GM21717 (cell line): ENCODE results near the gene CCT7.

Source experiments
- ATAC-seq: cut with Tn5 transposase; IDR thresholded peaks from one replicate; pipeline ENCODE4 v1.9.1; 2021; ENCODE audit warnings: mild to moderate bottlenecking, moderate library complexity; ENCODE audit not compliant: unreplicated experiment

CCT7 gene

DNA sequence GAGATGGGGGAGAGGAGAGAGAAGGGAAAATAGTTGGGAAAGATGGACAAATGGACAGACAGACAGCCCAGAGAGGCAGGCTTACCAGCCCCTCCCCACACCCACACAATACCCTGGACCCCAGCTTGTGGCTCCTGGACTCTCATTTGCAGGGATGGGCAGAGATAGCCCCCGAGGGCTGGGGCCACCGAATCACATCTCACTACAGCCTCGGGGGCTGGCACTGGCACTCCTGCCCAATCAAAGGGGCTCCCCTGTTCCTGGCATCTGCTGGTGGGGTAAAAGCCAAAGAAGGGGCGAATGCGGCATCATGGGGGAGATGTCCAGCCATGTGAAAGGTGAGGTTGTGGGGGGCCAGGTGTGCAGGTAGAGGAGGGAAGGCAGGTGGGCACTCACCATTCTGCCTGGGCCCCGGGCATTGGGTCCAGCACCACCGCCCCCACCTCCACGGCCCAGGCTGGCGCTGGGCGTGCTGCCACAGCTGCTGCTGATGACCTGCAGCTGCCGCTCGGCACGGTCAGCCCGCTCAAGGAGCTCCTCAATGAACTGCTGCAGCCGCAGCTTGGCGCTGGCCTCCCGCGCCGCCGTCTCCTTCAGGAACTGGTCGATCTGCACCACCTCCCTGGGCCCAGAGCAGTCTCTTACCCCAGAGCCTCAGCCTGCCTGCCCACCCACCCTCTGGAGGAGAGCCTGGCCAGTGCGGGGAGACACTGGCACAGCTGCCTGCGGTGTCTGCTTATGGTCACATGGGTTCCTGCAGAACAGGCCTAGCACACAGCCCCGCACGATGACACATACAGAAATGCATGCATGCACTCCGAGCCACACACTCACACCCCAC lies 32.2 kb downstream of the CCT7 start:
- ATAC-seq, result no peak

DNA sequence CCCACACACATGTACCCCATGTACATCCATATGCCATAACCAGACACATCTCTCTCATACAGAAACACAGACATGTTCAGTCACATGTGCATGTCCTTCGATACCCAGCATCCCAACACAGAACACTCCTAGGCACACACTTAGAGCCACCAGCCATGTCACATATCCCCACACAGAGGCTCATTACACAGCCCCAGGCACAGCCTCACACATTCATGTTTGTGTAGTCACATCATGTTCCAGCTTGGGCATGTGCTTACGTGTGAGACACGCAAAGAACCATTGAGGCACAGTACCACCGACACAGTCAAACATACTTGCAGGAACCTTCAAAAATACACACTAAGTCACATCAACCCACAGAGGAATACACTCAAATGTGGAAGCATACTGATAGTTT lies 32.9 kb downstream of the CCT7 start:
- no peak for ATAC-seq

DNA sequence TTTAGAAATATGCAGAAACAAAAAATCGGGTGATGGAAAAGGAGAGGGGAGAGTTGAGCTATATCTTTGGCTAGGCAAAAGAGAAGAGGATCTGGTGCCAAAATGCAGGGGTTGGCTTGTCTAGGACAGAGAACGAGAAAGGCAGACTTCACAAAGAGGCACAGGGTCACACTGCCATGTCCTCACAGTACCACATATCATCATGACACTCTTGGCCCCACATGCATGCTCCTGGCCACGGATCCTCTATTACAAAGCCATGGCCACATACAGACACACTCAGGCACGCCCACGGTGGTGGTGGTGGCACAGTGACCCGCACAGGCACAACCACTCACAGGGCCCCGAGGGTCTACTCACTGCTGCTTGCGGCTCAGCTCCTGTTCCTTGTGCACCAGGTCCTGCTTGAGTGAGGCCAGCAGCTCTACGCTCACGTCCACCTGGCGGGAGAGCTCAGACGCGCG lies 34.3 kb downstream of the CCT7 start:
- no peak for ATAC-seq

DNA sequence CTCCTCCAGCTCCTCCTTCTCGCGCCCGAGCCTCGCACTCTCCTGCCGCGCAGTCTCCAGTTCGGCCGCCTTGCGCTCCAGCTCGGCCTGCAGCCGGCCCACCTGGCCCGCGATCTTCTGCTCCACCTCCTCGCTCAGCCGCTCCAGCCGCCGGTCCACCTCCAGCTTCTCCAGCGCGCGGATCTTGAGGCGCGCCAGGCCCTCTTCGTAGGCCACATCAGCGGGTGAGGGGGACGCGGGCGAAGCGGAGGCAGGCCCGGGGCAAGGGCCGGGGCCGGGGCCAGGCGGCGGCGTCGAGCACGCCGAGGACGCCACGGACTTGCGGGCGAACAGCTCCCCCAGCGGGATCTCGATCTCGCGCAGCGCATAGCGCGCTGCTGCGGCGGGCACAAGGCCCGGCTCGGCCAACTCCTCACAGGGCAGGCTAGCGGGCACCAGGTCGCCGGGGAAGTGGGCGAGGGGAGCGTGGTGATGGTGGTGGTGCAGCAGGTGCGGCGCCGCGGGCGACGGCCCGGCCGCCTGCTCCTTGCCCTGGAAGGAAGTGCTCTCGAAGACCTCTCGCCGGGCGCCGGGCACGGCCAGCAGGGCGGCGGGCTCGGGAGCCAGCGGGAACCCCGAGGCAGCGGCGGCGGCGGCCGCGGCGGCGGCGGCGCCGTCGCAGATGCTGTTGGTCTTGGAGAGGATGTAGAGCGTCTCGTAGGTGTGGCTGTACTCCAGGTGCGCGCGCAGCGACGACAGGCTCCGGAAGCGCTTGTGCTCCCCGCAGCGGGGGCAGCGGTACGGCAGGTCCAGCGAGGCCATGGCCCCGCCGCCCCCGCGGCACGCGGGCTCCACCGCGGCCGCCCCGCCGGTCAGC lies 35.0 kb downstream of the CCT7 start:
- no peak for ATAC-seq

DNA sequence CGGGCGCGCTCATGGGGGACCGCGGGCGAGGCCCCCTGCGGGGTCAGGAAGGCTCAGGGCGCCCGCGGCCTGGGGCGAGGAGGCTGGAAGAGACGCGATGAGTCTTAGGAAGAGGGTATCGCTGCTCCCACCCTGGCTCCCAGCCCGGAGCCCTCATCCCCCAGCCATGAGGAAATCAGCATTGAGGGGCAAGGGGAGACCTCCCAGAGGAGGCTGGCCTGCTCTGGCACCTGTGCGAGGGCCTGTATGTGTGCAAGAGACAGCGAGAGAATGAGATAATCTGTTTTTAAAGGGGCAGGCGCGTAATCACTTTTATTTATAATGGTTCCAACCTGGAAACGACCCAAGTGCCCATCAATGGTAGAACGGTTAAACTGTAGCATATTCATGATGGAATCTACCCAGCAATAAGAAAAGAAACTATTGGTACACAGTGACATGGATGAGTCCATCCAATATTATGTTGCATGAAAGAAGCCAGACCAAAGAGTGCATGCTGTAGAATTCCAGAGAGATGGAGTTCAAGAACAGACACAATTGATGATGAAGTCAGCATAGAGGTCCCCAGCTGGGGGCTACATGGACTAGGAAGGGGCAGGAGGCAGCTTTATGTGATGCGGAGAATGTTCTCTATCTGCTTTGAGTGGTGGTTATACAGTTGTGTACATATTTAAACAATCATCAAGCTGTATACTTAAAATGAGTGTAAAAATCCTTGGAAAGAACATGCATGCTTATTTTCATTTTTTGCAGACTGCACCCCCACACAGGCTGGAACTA lies 35.8 kb downstream of the CCT7 start:
- no peak for ATAC-seq

DNA sequence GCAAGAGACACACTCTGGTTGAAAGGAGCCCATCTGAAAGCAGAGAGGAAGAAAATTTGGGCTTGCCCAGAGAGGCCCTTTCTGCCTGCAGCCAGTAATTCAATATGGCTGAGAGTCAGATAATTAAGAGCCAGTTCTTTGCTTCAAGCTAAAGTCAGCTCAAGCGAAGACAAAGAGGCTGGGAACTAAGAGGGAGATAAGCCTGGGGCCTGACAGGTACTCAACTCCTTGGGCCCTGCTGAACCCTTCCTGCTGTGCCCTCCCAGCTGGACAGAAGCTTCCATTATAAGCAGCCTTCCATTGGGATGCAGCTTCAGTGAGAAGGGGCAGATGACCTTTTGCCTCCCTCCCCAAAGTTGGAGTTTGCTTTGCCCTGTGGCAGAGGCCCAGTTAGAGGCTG lies 38.2 kb downstream of the CCT7 start:
- ATAC-seq, result no peak

DNA sequence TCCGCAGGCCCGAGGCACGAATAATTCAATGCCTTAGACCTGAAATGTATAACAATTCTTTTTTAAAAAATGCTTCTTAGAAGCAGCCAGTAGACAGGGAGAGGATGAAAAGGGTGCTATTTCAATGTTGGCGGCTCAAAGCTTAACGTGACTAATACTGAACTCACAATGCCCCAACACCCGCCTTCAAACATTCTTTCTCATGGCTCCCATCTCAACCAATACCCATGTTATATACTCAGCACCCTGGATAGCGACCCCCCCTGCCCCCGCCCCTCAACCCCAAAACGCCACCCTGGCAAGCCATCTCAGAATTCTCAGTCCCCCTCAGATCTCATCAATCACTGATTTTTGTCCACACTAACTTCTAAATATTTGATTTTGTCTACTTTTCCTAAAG lies 45.7 kb downstream of the CCT7 start:
- ATAC-seq, result no peak

DNA sequence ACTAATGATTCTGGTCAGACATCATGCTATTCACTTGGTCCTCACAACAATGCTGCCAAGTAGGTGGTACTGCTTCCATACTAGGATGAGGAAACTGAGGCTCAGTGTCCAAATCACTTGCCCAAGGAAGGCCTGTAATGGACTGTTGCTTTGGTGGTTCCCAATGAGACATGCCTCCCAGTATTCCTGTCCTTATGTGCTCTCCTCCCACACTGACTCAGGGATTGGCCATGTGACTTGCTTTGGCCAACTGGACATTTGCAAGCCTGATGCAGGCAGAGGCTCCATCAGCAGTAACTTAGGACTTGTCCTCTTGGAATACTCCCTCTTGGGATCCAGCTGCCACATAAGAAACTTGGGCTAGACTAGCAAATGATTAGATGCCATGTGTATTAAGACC lies 47.1 kb downstream of the CCT7 start:
- ATAC-seq, result no peak

DNA sequence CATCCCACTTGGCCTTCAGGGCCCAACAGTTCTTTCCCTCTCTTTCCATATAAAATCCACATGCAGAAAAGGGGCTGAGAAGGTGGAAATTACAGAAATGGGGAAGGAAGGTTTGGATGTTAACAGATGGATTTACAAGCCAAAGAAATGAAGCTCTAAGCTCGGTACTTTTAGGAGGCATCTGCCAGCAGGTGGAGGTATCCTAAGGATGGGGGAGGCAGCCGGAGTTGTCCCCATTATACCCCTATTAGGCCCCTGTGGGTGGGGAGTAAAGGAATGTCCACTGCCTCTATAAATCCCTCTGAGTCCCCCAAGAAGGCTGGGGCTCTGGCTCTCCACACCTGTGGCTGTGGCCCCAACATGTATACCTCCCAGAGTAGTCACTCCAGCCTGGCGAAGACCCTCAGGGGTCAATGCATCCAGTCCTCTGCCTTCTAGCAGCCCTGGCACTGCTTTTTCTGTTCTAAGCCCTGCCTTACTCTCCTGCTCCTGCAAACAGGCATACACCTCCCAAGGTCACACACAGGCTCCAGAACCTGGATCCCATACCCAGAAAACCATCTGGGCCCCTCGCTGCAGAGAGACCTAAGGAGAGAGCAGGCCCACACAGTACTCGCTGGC lies 48.9 kb downstream of the CCT7 start:
- ATAC-seq, result no peak

DNA sequence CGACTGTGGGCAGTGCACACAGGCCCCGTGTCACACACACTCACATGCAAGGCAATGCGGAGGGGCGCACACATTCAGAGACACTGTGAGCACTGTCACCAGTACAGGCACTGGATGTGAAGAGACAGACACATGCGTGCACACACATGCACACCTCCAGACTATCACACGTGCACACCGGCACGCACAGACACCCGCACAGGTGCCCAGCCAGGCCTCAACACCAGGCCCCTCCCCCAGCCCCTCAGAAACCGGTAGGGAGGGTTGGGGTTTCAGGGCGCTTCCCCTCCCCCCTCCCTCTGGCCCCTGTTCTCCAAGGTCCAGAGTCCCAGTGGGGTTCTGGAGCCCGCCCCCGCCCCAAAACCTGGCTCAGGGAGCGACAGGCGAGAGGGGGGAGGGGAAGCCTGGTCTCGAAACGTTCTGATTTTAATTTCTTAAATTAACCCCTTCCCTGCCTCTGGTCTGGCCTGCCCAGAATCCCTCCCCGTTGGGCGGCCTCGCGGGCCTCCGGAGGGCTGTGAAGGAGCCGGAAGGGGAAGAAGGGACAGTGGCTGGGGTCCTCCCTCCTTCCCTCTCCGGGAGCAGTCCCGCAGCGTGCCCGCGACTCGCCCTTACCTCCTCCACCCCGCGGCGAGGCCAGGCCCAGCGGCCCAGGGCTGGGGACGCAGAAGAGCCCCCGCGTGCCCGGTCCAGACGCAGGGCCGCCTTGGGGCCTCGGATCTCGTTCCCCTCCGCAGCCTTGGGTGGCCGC lies 49.6 kb downstream of the CCT7 start:
- peak; percentile 24 for ATAC-seq

DNA sequence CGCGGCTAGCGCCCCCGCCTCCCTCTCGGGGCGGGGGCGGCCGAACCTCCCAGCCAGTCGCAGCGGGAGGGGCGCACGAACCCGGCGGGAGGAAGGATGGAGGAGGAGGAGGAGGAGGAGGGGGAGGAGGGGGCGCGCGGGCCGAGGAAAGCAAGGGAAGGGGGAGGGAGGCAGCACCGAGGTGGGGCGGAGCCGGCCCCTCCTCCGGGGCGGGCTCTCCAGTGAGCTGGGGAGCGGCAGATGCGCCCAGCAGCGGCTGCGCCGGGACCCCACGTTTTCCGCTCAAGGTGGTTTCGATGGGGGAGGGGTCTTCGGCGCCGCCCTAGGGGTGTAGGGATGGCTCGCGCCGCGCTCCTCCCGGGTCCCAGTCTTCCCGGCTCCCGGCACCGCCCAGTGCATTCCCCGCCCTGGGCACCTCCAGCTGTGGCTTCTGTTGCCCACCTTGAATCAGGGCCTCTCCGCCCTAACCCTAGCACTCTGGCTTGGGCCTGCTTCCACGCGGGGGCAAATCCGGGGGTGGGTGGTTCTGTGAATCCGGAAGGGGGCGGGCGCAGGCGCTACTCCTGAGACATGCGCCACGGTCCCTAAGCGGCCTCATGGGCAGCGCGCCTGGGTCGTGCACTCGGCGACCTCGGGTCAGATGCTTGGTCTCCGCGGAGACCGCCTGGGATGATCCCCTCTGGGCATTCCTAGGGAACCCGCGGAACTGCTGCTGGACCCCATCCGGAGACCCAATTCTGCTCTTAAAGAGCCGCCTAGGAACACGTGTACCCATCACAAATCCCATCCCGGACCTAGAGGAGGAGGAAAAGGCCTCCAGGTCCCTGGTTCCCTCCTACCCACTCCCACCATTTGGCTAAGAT lies 50.4 kb downstream of the CCT7 start, which contains the start of gene FBXO41:
Gene FBXO41 (minus strand): TSS at position 183 of the 863 bp plus-strand sequence. CDS start 14,848 bp downstream, outside the sequence.
- peak; percentile 74 for ATAC-seq

DNA sequence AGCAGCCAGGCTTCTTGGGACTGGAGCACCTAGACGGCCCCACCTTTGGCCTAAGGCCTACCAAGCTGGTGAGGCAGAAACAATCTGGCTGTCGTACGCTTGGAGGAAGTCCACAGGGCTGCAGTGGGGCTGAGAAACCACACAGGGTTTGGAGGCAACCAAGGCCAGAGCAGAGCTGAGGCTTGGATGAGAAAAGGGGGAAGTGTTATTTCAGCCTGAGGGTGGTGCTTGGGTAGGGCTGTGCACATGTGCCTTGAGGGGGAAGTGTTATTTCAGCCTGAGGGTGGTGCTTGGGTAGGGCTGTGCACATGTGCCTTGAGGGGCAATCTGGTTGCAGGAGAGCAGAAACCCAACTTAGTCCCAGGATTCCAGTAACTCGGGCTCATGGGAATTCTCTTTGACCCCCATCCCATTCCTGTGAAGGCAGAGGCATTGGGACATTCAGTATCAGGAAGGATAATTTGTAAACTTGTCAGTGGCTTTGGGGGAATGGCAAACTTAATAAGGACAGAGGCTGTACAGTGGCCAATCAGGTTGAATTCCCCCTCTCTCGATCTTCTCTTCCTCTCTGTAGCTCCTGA lies 51.1 kb downstream of the CCT7 start:
- peak; percentile 54 for ATAC-seq

DNA sequence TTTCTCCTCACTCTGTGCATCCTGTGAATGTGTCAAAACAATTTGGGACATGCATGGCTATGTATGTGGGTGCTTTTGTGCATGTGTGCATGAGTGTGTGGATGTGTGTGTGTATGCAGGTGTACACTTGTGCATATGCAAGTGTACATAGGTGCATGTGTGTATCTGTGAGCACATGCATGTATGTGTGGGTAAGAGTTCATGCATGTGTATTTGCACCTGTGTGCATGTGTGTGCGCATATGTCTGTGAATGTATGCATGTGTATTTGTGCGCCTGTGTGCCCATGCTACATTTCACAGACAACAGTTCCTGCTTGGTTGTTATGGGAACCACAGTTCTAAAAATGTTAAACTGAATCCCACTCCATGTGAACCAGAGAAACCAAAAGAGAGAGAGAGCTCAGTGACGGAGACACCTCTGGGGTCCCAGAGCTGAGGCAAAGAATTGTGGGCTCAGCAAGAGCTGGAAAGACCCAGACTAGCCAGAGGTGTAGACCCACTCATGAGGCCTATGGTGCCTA lies 52.1 kb downstream of the CCT7 start:
- ATAC-seq, result no peak

DNA sequence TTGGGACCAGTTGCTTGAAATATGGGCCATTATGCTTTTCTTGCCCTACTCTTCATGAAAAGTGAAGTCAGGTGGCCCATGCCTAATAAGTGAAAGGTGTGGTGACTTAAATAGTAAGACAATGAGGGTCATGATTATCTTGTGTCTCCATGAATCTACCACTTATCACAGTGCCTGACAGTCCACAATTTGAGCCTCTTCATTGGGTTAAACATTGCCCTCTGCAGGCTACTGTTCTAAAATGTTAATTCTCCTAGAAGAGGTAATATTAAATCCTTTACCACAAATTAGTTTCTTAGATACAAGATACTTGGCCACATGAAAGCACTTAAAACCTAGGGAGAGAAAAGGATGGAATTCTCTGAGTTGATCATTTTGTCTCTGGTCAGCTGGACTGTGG lies 55.2 kb downstream of the CCT7 start:
- no peak for ATAC-seq

DNA sequence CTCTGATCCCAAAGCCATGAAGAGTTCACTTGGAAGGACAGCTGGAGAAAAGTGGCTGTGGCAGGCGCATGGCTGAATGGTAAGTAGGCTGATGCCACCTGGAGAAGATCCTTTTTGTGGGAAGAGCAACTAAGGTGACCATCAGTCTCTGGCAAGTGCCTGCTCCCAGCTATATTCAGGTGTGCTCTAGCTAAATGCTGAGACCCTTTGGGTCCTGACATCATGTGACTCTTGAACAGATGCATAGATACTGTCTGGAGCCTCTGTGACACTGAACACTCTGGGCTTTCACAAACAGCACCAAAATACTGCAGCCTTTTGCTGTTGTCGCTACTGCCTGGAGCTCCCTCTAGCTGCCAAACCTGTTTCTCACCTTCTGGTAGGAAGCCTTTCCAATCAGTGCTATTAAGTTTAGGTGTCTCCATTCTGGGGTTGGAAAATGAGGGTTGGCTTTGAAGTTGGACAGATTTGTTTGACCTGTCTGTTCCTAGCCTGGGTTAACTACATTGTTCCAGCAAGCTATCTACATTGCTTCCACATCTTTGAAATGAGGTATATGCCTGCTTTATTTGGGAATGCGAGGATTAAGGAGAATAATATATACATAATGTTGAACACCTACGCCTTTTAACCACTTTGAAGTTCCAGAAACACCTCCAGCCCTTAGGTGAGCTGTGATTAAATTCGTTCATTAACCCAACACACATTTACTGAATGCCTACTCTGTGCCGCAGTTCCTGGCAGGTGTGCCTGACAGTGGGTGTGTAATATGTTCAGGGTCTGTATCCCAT lies 56.1 kb downstream of the CCT7 start:
- ATAC-seq, result no peak

DNA sequence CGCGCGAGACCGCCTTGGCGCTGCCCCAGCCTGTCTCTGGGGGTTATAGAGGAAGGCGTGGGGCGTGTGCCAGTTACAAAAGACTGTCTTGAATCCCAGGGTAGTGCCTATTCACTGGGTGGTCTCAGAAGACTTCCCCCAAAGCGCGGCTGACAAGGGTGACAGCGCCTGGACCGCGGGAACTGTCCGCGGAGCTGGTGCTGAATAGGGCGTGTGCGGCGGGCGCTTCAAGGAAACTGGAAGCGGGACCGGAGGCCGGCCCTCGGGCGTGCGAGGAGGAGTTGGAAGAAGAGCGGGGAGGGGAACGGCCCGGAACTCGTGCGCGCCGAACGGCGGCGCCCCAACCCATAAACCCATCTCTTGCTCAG lies 57.0 kb downstream of the CCT7 start:
- no peak for ATAC-seq

DNA sequence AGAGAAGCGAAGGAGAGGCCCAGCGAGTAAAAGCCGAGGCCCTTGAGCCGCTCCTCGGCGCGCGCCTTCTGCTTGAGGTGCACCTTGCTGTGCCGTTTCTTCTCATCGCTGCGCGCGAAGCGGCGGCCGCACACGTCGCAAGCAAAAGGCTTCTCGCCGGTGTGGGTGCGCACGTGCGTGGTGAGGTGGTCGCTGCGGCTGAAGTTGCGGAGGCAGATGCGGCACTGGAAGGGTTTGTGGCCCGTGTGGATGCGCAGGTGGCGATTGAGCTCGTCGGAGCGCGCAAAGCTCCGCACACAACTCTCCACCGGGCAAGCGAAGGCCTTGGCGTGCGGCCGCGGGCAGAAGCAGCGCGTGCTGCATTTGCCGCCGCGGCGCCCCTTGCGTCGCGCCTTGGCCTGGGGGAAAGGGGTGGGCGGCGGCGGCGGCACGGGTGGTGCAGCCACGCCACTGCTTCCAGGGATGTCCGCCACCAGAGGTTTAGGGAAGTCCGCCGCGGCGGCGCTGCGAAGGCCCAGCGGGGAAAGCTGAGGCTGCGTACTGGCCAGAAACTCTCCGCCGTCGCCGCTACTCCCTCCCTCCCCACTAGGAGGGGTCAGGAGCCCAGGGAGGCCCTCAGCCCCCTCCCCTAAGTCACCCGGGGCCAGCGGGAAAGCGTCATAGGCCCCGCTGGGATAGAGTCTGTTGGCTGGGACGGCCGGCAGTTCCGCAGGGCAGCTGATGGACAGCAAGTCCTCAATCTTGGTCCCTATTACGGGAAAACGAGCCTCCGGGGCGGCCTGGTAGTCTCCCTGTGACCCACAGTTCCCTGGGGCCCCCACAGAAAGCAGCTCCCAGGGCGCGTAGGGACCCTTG lies 57.6 kb downstream of the CCT7 start:
- ATAC-seq, result no peak
